Measurements from ENCODE around the gene SCFD2. TPM values are rescaled to one million over a fixed set of nuclear protein-coding genes. Genes with fewer than 3 reads are reported as not detected.

The SCFD2 gene
- polyA plus RNA-seq, 3 donors, result 5.4 to 9.4 (median 6.7) TPM

- Mint-ChIP-seq H3K36me3 (peaks cover 0 to 6% of the 10 kb centered on the region in 2 donors), H3K27me3 (ENCODE audit: low read depth in 3 of 3) (peaks cover 18 to 21% (median 19%) of the 10 kb centered on the region in 3 donors), H3K27ac (no peak overlapping the region), H3K9me3 (peaks cover 0 to 28% (median 19%) of the 10 kb centered on the region in 7 donors), H3K4me3 (no peak overlapping the region), H3K4me1 (peaks cover 17% of the 10 kb centered on the region)
- Histone ChIP-seq H3K9me3 (replicated peaks in 1 of 2; ENCODE audit: control insufficient read depth in 1 of 2, insufficient read depth in 1 of 2, low read length in 2 of 2) (no peaks in the 10 kb centered on the region), H3K36me3 (replicated peaks in 1 of 2; ENCODE audit: control insufficient read depth in 1 of 2, insufficient read depth in 2 of 2, low read length in 2 of 2) (no peaks in the 10 kb centered on the region), H3K4me1 (ENCODE audit: control insufficient read depth in 1 of 2, insufficient read depth in 2 of 2, low read length in 2 of 2) (peaks cover 5 to 15% of the 10 kb centered on the region in 2 donors), H3K4me3 (replicated peaks in 1 of 3; ENCODE audit: low read depth in 2 of 3, low read length in 3 of 3) (no peak overlapping the region), H3K9ac (ENCODE audit: insufficient read depth, low read length, poor library complexity, severe bottlenecking) (no peak overlapping the region), H3K27me3 (ENCODE audit: control insufficient read depth in 2 of 2, insufficient read depth in 2 of 2, low read length in 2 of 2) (peaks cover 15 to 23% of the 10 kb centered on the region in 2 donors), H4K20me1 (ENCODE audit: insufficient read depth, low read length) (no peaks in the 10 kb centered on the region), H3K27ac (ENCODE audit: low read depth in 1 of 2, low read length in 2 of 2) (no peak overlapping the region), H3K4me2 (replicated peaks; ENCODE audit: extremely low read depth, low read length, poor library complexity, severe bottlenecking) (no peak overlapping the region), H3K79me2 (ENCODE audit: insufficient read depth, low read length) (no peaks in the 10 kb centered on the region), H2AFZ (ENCODE audit: insufficient read depth, low read depth, low read length, poor library complexity, severe bottlenecking) (no peak overlapping the region)
- WGBS (ENCODE audit: insufficient coverage), result 100% methylated on average over 1 of the region's 1 CpG
- intact Hi-C loops (cut with micrococcal nuclease), result loop anchor here in 1 of 2 donors (10.0 kb wide), 1 partner anchor 142 kb away; no protein-coding TSS in a partner anchor
- no peak for TF ChIP-seq CTCF (IDR thresholded peaks at IDR 0.05)
- no peak for DNase-seq
These were observed 509.1 kb downstream of the SCFD2 start for GRCh38 chr4:52856801-52857200.

GRCh38 chr4:52853351-52853750 lies 512.5 kb downstream of the SCFD2 start:
- Histone ChIP-seq H3K9ac (ENCODE audit: insufficient read depth, low read length, poor library complexity, severe bottlenecking) (no peak overlapping the region), H3K36me3 (replicated peaks in 1 of 2; ENCODE audit: control insufficient read depth in 1 of 2, insufficient read depth in 2 of 2, low read length in 2 of 2) (no peaks in the 10 kb centered on the region), H3K4me1 (ENCODE audit: control insufficient read depth in 1 of 2, insufficient read depth in 2 of 2, low read length in 2 of 2) (peaks cover 0 to 10% of the 10 kb centered on the region in 2 donors), H3K9me3 (replicated peaks in 1 of 2; ENCODE audit: control insufficient read depth in 1 of 2, insufficient read depth in 1 of 2, low read length in 2 of 2) (no peaks in the 10 kb centered on the region), H3K27ac (ENCODE audit: low read depth in 1 of 2, low read length in 2 of 2) (no peak overlapping the region), H3K79me2 (ENCODE audit: insufficient read depth, low read length) (no peaks in the 10 kb centered on the region), H3K27me3 (ENCODE audit: control insufficient read depth in 2 of 2, insufficient read depth in 2 of 2, low read length in 2 of 2) (no peaks in the 10 kb centered on the region), H4K20me1 (ENCODE audit: insufficient read depth, low read length) (no peaks in the 10 kb centered on the region), H2AFZ (ENCODE audit: insufficient read depth, low read depth, low read length, poor library complexity, severe bottlenecking) (no peak overlapping the region), H3K4me2 (replicated peaks; ENCODE audit: extremely low read depth, low read length, poor library complexity, severe bottlenecking) (no peak overlapping the region), H3K4me3 (replicated peaks in 1 of 3; ENCODE audit: low read depth in 2 of 3, low read length in 3 of 3) (no peak overlapping the region)
- Mint-ChIP-seq H3K4me1 (peaks cover 11% of the 10 kb centered on the region), H3K27me3 (ENCODE audit: low read depth in 3 of 3) (peaks cover 0 to 4% (median 2%) of the 10 kb centered on the region in 3 donors), H3K9me3 (peaks cover 0 to 17% (median 13%) of the 10 kb centered on the region in 7 donors), H3K36me3 (no peaks in the 10 kb centered on the region), H3K4me3 (no peak overlapping the region), H3K27ac (no peak overlapping the region)
- intact Hi-C loops (cut with micrococcal nuclease), result loop anchor here in 1 of 2 donors (10.0 kb wide), 1 partner anchor 139 kb away; no protein-coding TSS in a partner anchor
- no peak for TF ChIP-seq CTCF (IDR thresholded peaks at IDR 0.05)
- DNase-seq, result no peak
